NCI-H345 treated with DMSO at 0.1 percent for 48 hours (cell line): ENCODE results near the gene HDGF.

Experiments
- DNase-seq: peaks from one replicate; lab custom pipeline; 2025; ENCODE audit not compliant: unreplicated experiment; lab: John Stamatoyannopoulos, UW

Gene HDGF

DNA sequence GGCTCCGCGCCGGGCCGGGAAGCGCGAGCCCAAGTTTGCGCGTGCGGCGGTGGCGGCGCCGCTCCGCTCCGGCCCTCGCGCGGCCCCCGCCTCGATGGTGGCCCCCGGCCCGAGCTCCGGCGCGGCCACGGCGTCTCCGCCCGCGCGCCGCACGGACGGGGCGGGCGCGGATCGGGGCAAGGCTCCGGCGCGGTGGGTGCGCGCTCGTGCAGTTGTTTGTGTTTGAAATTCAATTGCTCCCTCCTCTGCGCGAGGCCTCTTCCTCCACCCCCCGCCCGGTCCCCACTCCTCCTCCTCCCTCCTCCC, at the start of gene HDGF:
Gene HDGF (minus strand): TSS at position 225 of the 306 bp plus-strand sequence. CDS start 246 bp downstream, outside the sequence.
- DNase-seq, result no peak

DNA sequence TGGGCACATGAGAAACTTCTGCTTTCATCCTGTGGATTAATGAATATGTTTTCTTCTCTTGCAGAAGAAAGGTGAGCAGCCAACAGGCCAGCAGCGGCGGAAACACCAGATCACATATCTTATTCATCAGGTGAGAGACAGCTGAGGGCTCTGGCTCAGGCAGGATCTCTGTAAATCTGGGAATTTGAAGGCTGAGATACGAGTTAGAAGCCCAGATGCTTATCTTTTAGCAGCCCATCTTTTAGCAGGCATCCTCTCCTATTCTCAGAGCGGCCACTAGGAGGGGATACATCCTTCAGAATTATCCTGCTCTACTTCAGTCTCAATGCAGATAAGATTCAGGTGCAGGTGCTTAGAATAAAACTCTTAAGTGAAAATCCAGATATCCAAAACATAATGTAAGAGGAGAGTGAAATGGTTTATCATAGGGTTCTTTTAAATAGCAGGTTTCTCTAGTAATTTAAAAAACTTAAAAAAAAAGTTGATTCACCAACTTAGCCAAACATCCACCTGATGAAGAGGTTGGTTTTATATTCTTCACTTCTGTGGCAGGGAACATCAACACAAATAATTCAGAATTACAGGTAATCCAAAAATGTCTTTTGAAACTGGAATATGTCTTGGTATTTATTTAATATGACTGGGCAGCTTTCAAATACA, 45.9 kb upstream of the HDGF start:
- peak; percentile 30 for DNase-seq

DNA sequence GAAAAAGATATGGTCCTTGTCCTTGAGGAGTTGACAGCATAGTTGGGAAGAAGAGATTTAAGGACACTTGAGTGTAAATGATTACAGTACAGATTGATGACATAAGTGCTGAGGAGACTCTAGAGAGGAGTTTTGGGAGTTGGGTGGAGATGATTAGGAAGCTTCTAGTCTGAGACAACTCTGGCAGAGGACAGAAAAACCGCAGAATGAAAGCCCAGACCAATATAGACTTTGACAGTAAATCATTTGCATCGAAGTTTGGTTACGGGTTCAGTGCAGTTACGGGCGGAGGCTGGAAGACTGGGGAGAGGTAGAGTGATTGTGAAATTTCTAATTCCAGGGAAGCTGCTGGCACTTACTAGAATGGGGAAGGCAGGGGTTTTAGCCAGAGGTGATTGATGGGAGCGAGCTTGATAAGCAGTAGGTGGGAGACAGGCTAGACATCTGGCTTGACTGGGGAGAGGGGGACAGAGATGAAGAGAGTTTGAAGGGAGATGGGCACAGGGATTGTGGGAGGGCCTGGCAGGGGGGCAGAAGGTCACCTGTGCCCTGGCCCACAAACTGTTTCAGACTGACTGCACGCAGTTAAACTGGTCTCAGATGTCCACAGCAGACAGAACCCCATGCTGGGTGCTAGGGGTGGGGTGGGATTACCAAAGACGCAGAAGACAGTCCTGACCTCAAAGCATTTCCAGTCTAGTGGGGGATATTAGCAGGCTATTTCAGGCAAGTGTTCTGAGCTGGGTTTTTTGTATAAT, 45.0 kb upstream of the HDGF start:
- DNase-seq, result no peak

DNA sequence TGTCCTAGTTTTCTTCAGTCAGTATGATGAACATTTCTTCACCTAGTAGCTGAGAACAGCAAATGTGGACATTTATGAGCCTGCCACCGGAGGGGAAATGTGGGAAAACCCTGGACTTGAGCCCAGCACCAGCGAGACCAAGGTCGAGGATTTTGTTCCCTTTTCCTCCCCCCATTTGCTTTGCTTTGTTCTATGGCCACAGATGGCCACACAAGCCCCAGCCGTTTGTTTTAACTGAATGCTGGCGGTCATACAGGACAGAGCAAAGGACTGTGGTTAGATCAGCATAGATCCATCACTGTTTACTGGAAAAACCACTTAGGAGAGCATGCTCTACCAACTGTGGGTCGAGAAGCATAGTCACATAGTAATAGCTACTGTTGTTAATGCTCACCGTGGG, 44.3 kb upstream of the HDGF start:
- DNase-seq, result no peak

DNA sequence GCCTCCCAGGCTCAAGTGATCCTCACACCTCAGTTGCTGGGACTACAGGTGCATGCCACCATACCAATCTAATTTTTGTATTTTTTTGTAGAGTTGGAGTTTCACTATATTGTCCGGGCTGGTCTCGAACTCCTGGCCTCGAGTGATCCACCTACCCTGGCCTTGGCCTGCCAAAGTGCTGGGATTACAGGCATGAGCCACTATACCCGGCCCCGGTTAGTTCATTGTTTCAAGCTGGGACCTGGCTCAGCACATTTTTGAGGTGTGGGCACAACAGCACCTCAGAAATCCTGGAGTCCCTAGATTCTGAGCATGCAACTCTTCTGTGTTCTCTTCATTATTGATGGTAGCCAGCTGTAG, 43.9 kb upstream of the HDGF start:
- no peak for DNase-seq

DNA sequence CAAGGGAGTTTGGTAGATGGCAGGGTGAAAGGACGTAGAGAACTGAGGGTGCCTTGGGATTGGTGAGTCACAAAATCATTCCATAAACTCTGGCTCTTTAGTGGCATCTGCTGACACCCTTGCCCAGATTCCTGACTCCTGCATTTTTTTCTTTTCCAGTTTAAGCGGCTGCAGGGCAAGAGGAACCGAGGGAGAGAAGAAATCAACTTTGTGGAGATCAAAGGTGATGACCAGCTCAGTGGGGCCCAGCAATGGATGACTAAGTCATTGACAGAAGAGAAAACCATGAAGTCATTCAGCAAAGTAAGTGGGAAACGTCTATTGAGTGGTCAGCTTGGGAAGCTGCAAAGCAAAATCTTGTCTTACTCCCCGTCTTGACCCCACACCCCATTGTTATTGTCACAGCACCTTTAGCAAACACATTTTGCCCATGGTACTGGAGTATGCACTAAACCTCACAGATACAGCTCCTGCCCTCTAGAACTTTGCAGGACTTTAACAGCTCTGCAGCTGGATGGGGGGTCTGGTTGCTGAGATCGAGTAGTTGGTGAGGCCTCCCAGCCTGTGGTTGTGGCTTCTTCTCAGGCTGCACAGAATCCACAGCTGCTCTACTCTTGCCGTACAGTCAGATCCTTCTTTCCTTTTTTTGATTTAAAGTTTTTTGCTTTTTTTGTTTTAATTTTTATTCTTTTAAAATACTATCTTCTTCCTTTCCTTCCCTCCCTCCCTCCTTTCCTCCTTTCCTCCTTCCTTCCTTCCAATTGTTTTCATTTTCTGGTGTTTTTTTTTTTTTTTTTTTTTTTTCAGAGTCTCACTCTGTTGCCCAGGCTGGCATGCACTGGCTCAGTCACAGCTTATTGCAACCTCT, 43.3 kb upstream of the HDGF start:
- no peak for DNase-seq

DNA sequence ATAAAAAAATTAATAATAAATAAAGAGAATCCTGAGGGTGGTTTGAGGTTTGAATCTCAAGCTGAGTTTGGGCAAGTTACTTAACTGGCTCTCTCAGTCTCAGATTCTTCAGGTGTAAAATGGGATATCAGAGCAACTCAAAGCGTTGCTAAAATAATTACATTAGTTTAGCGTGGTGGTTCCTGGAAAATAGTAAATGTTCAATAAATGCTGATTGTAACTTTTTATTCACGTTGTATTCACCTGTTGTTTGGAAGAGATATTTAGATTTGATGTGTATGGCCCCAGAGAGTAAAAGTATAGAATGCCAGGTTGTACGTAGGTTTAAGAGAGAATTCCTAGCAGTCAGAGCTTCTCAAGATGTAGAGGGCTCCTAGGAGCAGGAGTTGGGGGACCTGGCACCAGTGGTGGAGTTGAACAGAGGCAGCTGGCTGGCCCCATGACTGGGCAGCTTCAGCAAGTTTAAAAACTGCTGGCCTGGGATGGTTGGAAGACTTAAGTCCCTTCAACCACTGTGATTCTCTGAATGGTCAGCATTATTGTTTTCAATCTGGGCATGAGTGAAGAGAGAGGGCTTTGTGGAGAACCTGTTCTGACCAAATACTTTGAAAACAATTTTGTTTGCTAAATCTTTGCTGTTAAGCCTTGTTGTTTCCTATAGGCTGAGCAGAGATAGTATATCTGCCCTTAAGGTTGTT, 38.3 kb upstream of the HDGF start:
- no peak for DNase-seq

DNA sequence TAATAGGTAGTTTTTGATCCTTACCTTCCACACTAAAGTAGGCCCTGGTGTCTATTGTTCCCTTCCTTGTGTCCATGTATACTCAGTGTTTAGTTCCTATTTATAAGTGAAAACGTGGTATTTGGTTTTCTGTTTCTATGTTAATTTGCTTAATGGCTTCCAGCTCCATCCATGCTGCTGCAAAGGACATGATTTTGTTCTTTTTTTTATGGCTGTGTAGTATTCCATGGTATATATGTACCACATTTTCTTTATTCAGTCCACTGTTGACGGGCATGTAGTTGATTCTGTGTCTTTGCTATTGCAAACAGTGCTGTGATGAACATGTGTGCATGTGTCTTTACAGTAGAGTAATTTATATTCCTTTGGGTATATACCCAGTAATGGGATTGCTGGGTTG, 36.7 kb upstream of the HDGF start:
- DNase-seq, result no peak

DNA sequence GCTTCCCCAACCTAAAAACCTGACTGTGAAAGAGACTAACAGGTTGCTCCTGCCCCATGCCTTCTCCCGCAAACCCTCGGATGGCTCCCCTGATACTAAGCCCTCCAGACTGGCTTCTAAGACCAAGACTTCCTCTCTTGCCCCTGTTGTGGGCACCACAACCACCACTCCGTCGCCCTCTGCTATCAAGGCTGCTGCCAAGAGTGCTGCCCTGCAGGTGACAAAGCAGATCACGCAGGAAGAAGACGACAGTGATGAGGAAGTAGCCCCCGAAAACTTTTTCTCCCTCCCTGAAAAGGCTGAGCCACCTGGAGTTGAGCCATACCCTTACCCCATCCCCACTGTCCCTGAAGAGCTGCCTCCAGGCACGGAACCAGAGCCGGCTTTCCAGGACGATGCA, 35.2 kb upstream of the HDGF start:
- DNase-seq, result no peak

DNA sequence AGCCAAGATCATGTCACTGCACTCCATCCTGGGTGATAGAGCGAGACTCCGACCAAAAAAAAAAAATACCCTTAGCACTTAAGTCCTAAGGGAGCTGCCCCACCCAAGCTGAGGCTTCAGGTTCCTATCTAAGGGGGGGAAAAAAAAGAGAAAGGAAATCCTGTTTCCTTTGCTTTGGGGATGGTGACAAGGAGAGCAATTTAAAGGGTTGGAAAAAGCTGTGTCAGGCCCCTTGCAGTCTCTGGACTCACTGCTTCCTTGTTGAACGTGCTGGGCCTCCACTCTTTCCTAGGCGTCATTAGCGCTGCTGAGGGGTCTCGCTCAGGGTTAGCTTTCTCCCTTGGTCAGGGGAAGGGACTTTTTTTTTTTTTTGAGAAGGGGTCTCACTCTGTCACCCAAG, 34.0 kb upstream of the HDGF start:
- DNase-seq, result no peak

DNA sequence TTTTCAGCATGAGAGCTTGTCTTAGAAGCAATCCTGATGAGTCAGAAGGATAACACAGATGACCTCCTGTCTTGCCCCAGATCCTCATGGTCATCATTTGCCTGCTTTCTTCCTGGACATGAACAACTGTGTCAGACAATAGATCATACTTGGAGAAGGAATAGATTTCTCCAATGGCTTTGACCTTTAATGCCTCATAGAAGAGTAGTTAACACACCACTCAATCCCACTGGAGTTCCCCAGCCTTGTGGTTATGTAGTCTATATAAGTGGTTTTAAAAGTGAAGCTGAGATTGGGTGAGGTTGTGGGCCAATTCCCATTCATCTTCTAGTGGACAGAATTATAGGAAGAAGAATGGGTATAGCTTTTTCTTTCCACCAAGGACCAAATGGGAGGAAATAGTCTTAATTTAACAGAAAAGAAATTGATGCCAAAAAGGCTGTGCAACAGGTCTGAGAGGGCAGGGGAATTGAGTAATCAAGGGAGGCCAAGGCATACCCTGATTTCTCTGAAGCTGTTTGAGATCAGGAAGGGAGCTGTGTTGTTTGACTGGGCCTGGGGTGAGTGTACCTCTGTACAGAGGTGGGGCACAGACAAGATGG, 30.2 kb upstream of the HDGF start:
- no peak for DNase-seq

DNA sequence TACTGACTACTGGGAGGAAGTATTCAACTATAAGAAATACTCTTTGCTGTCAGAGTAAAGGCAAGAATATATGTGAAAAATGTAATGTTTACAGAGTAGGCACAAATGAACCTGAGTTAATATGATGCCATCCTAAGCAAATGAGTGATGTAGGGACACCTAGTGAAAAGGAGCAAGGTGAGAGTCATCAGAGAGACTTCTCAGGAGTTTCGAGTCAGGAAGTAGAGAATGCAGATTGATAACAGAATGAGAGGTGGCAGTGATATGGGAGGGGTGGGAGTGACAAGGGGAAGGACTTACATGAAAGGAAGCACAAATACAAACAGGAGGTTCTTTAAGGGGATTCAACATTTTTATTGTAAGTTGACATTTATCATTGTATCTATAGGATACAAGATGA, 26.1 kb upstream of the HDGF start:
- no peak for DNase-seq

DNA sequence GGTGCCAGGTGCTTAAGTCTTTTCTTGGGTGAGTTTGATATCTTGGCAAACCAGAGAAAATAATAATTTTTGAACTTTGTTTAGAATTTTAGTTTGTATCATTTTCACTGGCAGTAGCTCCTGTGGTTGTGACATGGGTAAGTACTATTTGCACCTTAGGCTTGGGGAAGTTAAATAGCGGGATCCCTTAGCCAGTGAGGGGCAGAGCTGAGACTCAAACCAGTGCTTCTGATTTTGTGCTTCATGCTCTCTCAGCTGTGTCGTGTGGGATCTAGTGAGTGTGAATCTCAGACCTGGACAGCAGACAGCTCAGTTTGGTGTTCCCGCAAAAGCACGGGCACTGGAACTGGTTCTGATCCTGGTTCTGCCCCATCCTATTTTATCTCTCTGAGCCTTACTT, 25.5 kb upstream of the HDGF start:
- no peak for DNase-seq

DNA sequence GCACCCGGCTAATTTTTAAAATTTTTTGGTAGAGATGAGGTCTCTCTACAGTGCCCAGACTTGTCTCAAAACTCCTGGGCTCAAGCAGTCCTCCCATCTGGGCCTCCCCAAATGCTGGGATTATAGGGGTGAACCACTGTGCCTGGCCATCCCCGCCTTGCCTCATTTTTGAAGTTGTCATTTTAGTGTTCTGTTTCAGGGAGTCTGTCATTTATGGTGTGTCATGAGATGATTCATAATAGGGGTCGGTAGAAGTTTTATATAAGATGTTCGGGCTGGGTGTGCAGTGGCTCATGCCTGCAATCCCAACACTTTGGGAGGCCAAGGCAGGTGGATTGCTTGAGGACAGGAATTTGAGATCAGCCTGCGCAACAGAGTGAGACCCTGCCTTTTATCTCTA, 24.3 kb upstream of the HDGF start:
- no peak for DNase-seq

DNA sequence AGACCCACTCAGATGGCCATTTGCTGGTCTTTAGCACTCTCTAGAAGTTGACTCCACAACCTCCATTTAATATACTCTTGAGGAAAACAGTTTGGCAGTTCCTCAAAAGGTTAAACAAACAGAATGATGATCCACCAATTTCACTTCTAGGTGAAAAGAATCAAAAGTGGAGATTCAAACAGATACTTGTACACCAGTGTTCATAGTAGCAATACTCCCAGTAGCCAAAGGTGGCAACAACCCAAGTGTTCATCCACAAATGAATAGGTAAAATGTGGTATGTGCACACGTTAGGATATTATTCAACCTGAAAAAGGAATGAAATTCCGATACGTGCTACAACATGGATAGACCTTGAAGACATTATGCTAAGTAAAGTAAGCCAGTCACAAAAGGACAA, 22.1 kb upstream of the HDGF start:
- no peak for DNase-seq

DNA sequence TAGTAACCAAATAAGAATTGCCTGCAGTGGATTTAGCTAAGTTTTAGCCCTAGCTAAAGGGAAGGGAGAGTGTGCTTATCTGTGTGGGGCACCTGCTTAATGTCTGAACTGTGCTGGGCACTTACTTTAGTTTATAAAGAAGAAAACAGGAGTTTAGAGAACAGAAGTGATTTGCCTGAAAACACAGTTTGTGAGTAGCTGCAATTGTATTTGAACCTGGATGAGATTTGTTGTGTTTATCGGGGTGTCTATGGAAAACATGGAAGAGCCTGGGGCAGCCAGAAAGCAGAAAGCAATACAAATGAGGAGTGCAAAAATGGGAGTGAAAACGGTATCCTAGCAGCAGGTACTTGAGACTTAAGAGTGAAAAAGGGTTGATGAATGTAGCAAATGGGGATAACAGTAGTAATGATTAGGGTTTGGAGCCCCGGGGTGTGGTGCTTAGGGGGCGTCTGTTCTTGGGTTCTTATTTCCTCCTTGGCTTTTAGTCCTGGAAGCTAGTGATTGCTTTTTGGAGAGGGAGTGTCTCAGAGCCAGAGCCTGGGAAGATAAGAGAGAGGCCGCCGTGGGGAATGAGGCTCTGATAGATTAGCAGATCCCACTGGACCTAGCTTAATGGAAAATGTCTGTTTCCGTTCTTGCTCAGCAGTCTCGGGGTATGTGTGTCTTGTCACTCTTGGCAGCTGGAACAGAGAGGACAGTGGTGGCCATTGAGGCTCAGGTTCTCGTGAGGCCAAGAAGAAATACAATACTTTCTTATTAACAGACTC, 21.4 kb upstream of the HDGF start:
- DNase-seq, result no peak

DNA sequence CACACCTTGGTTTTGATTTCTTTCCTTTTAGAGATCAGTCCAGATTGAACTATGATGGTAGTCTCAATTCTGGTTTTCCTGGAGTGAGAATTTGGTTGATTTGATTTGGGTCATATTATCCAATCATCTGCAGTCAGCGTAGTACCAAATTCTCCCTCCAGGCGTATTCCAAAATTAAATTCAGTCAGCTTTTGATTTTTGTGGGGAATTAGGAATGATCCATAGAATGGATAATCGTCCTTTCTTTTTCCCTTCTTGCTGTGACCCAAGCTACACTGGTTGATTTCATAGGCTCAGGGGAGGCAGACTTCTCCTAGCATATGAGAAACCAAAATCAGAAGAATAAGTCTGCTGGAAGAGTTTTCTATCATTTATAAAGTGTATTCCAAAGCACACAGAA, 20.7 kb upstream of the HDGF start:
- DNase-seq, result no peak

DNA sequence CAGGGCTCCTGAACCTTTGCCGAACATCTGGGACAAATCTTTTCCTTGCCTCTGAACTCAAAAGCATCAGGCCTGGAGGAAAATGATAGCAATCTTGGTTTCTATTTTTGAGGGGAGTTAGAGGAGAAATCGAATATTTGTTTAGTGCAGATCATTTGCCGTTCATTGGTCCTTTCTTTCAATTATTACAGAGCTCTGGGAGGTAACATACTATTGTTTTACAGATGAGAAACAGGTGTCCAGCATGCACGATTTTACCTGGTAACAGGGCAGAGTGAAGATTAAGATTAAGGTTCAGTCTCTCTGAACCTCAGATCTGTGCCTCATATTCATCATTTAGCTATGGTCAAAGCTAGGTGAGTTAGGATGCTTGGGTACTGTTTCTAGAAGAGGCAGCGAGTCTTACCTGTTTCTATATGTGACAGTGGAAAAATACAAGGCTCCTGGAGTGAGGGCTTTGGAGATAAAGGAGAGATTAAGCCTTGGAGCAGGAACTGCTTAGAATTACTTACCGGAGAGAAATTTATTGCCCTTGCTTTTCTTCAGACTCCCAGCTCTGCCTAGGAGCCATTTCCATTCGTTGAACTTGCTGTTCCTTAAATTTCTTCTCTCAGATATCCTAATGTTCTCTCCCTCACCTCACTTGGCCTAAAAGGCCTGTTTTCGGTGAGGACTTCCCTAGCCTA, 17.3 kb upstream of the HDGF start:
- DNase-seq, result no peak

DNA sequence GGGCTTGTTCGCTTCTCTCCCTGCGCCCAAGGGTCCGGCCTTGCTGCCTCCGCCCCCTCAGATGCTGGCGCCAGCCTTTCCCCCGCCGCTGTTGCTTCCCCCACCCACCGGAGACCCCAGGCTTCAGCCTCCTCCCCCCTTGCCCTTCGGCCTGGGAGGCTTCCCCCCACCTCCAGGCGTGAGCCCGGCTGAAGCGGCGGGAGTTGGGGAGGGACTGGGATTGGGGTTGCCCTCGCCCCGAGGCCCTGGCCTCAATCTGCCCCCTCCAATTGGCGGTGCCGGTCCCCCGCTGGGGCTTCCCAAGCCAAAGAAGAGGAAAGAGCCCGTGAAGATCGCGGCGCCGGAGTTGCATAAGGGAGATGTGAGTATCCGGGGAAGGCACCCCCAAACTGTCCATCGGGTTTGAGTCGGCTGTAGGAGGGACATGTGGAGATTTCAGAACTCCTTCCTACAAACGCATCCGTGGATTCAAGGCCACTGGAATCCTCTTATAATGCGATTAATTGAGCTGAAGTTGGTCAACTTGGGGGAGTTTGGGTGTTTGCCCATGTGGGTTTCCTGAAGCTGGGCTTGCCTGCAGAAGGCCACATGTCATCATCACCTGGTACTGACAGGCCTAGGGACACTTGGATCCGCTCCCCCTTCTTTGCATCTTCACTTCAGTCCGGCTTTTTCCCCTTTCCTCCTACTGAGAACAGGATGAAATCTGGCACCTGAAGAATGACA, 16.6 kb upstream of the HDGF start:
- no peak for DNase-seq
